GM13977 (cell line): ENCODE data around the gene KRT79.

Experiments
- DNase-seq: peaks from one replicate; pipeline ENCODE4 v3.0.0; 2012; ENCODE audit warnings: low spot score
- CTCF ChIP-seq: IDR thresholded peaks from 2 replicates; pipeline ENCODE4 v1.5.1; 2012; ENCODE audit warnings: mild to moderate bottlenecking, control low read depth; ENCODE audit not compliant: insufficient read depth; ENCODE audit errors: extremely low read depth, missing control alignments
- in situ Hi-C: fragments of 300-500 bp; cut with MboI; formaldehyde crosslinking; loops from one replicate; pipeline ENCODE4 v1.12.0; 2022; ENCODE audit warnings: low sequenced_read_pairs, low pct_unique_long_range_greater_than_20kb, mixed read lengths, inconsistent platforms; ENCODE audit not compliant: unreplicated experiment

Gene KRT79

DNA sequence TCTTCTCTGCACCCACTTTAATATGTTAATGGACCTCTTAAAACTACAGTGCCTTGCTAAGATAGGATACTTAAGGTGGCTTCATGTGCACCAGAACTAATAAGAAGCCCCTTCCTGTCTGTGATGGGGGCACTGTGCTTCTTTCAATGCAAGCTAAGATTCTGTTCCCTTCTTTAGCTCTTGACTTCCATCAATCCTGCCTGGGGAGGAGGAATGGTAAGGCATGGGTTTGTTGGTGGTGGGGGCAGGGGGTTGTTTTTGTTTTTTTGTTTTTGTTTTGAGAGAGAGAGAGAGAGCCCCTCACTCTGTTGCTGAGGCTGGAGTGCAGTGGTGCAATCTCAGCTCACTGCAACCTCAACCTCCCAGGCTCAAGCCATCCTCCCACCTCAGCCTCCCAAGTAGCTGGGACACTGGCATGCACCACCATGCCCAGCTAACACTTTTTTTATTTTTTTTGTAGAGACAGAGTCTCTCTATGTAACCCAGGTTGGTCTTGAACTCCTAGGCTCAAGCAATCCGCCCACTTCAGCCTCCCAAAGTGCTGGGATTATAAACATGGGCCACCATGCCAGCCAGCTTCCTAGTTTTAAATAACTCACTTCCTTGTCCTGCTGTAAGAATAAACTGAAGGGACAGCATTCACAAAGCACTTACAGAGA, 33.7 kb downstream of the KRT79 start:
- no peak for DNase-seq
- TF ChIP-seq CTCF: no peak
- in situ Hi-C loops: no loop called here

GRCh38 chr12:52799505-52800211, 34.5 kb downstream of the KRT79 start:
- DNase-seq: no peak
- no peak for TF ChIP-seq CTCF

GRCh38 chr12:52798671-52799504, 35.2 kb downstream of the KRT79 start:
- no peak for DNase-seq
- in situ Hi-C loops: no loop called here
- no peak for TF ChIP-seq CTCF

More at GRCh38 chr12:52799505-52800211, 34.5 kb downstream of the KRT79 start:
- in situ Hi-C loops: no loop called here

DNA sequence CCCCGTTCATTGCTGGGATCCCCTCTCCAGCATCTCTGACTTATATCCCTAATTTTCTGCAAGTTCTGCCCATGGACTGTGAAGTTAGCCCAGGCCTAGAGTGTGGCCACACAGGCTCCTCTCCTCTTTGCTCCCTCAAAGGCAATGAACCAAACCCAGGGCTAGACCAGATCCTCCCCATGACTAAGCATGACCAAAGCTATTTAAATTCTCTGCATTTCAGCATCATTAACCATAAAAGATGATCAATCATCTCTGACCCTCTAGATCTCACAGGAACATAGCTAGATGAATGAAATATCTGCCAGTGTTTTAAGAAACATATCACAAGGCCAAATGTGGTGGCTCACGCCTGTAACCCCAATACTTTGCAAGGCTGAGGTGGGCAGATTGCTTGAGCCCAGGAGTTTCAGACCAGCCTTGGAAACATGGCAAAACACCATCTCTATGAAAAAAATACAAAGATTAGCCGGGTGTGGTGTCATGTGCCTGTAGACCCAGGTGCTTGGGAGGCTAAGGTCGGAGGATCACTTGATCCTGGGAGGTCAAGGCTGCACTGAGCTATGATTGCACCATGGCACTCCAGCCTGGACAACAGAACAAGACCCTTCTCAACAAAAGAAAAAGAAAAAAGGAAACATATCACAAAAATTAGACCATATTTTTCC, 36.0 kb downstream of the KRT79 start:
- in situ Hi-C loops: no loop called here
- TF ChIP-seq CTCF: no peak

DNA sequence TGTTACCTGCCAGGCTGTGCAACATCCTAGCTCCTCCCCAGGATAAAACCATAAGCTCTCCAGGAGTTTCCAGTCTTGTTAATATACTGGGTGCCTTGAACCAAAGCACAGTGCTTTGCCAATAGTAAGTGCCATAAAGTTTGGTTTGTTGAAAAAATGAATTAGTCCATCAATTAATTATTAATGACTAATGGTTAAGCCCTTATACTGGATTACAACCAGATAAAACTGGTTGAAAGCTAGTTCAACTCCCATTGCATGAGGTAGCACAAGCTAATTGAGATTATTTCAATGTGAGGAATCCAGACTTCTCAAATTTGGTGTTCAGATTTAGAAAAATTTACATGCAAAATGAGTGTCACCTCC, 36.6 kb downstream of the KRT79 start:
- DNase-seq: no peak
- in situ Hi-C loops: no loop called here
- no peak for TF ChIP-seq CTCF

More for the DNA sequence above, 36.0 kb downstream of the KRT79 start:
- DNase-seq: no peak
